H9 (cell line): ENCODE measurements around the gene MBD3L3. TPM values are rescaled to one million over a fixed set of nuclear protein-coding genes. Genes with fewer than 3 reads are reported as not detected.

Experiments
- DNase-seq: peaks from one replicate; pipeline ENCODE4 v3.0.0-alpha.2; 2017
- H2AFZ ChIP-seq: one replicate; pipeline ENCODE4 v1.6.1; 2013; ENCODE audit warnings: mild to moderate bottlenecking, low read length, control low read depth, moderate library complexity
- H2AK5ac ChIP-seq: 2 replicates; pipeline ENCODE4 v1.6.1; 2013; ENCODE audit warnings: low read length, control low read depth, mixed read lengths; ENCODE audit not compliant: insufficient read length
- H2BK120ac ChIP-seq: one replicate; pipeline ENCODE4 v1.6.1; 2013; ENCODE audit warnings: low read depth, mild to moderate bottlenecking, low read length, control low read depth, inconsistent platforms; ENCODE audit not compliant: poor library complexity, severe bottlenecking
- H2BK12ac ChIP-seq: 2 replicates; pipeline ENCODE4 v1.6.1; 2013; ENCODE audit warnings: low read length, control low read depth, mixed read lengths, low read depth; ENCODE audit not compliant: insufficient read length
- H2BK15ac ChIP-seq: 2 replicates; pipeline ENCODE4 v1.6.1; 2013; ENCODE audit warnings: low read depth, low read length, control low read depth
- H2BK20ac ChIP-seq: one replicate; pipeline ENCODE4 v1.6.1; 2013; ENCODE audit warnings: low read depth, mild to moderate bottlenecking, low read length, control low read depth, inconsistent platforms; ENCODE audit not compliant: poor library complexity, severe bottlenecking
- H2BK5ac ChIP-seq: 2 replicates; pipeline ENCODE4 v1.6.1; 2013; ENCODE audit warnings: low read length, control low read depth, mixed read lengths; ENCODE audit not compliant: insufficient read length
- H3K14ac ChIP-seq: 2 replicates; pipeline ENCODE4 v1.6.1; 2013; ENCODE audit warnings: low read length, control low read depth; ENCODE audit not compliant: insufficient read depth
- H3K18ac ChIP-seq: 2 replicates; pipeline ENCODE4 v1.6.1; 2013; ENCODE audit warnings: low read depth, mild to moderate bottlenecking, mixed read lengths, low read length, control low read depth; ENCODE audit not compliant: insufficient read length
- H3K23ac ChIP-seq: 2 replicates; pipeline ENCODE4 v1.6.1; 2013; ENCODE audit warnings: low read length, control low read depth, mixed read lengths, low read depth; ENCODE audit not compliant: insufficient read length
- H3K23me2 ChIP-seq: 2 replicates; pipeline ENCODE4 v1.6.1; 2013; ENCODE audit warnings: low read depth, mild to moderate bottlenecking, mixed read lengths, low read length, control low read depth; ENCODE audit not compliant: insufficient read length, poor library complexity, severe bottlenecking
- H3K27ac ChIP-seq: 2 replicates; pipeline ENCODE4 v1.5.1; 2013; ENCODE audit warnings: low read length, control low read depth, mixed read lengths, low read depth; ENCODE audit not compliant: insufficient read length
- H3K27me3 ChIP-seq: 2 replicates; pipeline ENCODE4 v1.6.1; 2013; ENCODE audit warnings: low read length, control low read depth, inconsistent platforms; ENCODE audit not compliant: insufficient read depth
- H3K4ac ChIP-seq: 2 replicates; pipeline ENCODE4 v1.6.1; 2013; ENCODE audit warnings: low read depth, mild to moderate bottlenecking, control low read depth, inconsistent platforms, low read length, moderate library complexity
- H3K4me1 ChIP-seq: 2 replicates; pipeline ENCODE4 v1.6.1; 2013; ENCODE audit warnings: low read length, control low read depth, inconsistent platforms; ENCODE audit not compliant: insufficient read depth
- H3K4me2 ChIP-seq: 2 replicates; pipeline ENCODE4 v1.6.1; 2013; ENCODE audit warnings: low read length, control low read depth, mixed read lengths; ENCODE audit not compliant: insufficient read length, insufficient read depth
- H3K56ac ChIP-seq: 2 replicates; pipeline ENCODE4 v1.6.1; 2013; ENCODE audit warnings: low read depth, mild to moderate bottlenecking, mixed read lengths, low read length, control low read depth; ENCODE audit not compliant: insufficient read length
- H3K79me1 ChIP-seq: 2 replicates; pipeline ENCODE4 v1.6.1; 2013; ENCODE audit warnings: low read depth, mild to moderate bottlenecking, moderate library complexity, low read length, control low read depth, inconsistent platforms; ENCODE audit not compliant: insufficient read depth, poor library complexity, severe bottlenecking
- H3K79me2 ChIP-seq: 2 replicates; pipeline ENCODE4 v1.6.1; 2013; ENCODE audit warnings: low read length, control low read depth, inconsistent platforms; ENCODE audit not compliant: insufficient read depth
- H3K9ac ChIP-seq: 2 replicates; pipeline ENCODE4 v1.6.1; 2013; ENCODE audit warnings: low read length, control low read depth, mixed read lengths; ENCODE audit not compliant: insufficient read length; ENCODE audit errors: extremely low read depth
- H3K9me3 ChIP-seq: one replicate; pipeline ENCODE4 v1.6.1; 2013; ENCODE audit warnings: low read depth, low read length, inconsistent platforms; ENCODE audit not compliant: control insufficient read depth
- H3T11ph ChIP-seq: one replicate; pipeline ENCODE4 v1.6.1; 2013; ENCODE audit warnings: mild to moderate bottlenecking, low read length, control low read depth, inconsistent platforms
- H4K20me1 ChIP-seq: one replicate; pipeline ENCODE4 v1.6.1; 2013; ENCODE audit not compliant: control insufficient read depth, insufficient read length, insufficient read depth
- H4K5ac ChIP-seq: 2 replicates; pipeline ENCODE4 v1.6.1; 2013; ENCODE audit warnings: low read depth, mild to moderate bottlenecking, mixed read lengths, low read length, control low read depth; ENCODE audit not compliant: insufficient read length
- H4K8ac ChIP-seq: replicated peaks from 2 replicates; pipeline ENCODE4 v1.6.1; 2013; ENCODE audit warnings: low read length, control low read depth, mixed read lengths, low read depth; ENCODE audit not compliant: insufficient read length
- H4K91ac ChIP-seq: 2 replicates; pipeline ENCODE4 v1.6.1; 2013; ENCODE audit warnings: low read depth, mild to moderate bottlenecking, moderate library complexity, mixed read lengths, low read length, control low read depth; ENCODE audit not compliant: insufficient read length
- H3K27ac Mint-ChIP-seq, 3 experiments: 2 replicates in 2 of 3; 3 replicates in 1 of 3; pipeline ENCODE4 v1.8.0; 2020 to 2021; ENCODE audit warnings: mixed read lengths in 3 of 3, mild to moderate bottlenecking in 1 of 3, moderate library complexity in 1 of 3
- H3K27me3 Mint-ChIP-seq: 2 replicates; pipeline ENCODE4 v1.8.0; 2021; ENCODE audit warnings: low read depth, mild to moderate bottlenecking, moderate library complexity, mixed read lengths
- H3K36me3 Mint-ChIP-seq, 3 experiments: 2 replicates in 2 of 3; 3 replicates in 1 of 3; pipeline ENCODE4 v1.8.0; 2020 to 2021; ENCODE audit warnings: low read depth in 3 of 3, mixed read lengths in 3 of 3; ENCODE audit not compliant: insufficient read depth in 1 of 3
- H3K4me1 Mint-ChIP-seq, 2 experiments: 2 replicates each; pipeline ENCODE4 v1.8.0; 2020; ENCODE audit warnings: mixed read lengths in 2 of 2
- H3K4me3 Mint-ChIP-seq, 2 experiments: 2 replicates in 1 of 2; 3 replicates in 1 of 2; pipeline ENCODE4 v1.8.0; 2020 to 2021; ENCODE audit warnings: mild to moderate bottlenecking in 2 of 2, mixed read lengths in 2 of 2, moderate library complexity in 1 of 2
- H3K9me3 Mint-ChIP-seq, 2 experiments: 2 replicates in 1 of 2; 3 replicates in 1 of 2; pipeline ENCODE4 v1.8.0; 2020; ENCODE audit warnings: mild to moderate bottlenecking in 2 of 2, mixed read lengths in 2 of 2, moderate library complexity in 1 of 2
- CTCF ChIP-seq: fragments of 200-600 bp; sonication (generic); conservative IDR thresholded peaks from 3 replicates; pipeline ENCODE4 v1.8.0; 2021; ENCODE audit warnings: antibody characterized with exemption, mild to moderate bottlenecking
- WGBS: extraction: QIAGEN DNeasy Blood & Tissue Kit; methylation state at CpG from one replicate; pipeline ENCODE4 v1.1.7; 2013; ENCODE audit warnings: missing lambda C conversion rate, low lambda C conversion rate, mixed read lengths; ENCODE audit not compliant: insufficient read length; ENCODE audit errors: extremely low coverage; 5-methylcytosine and 5-hydroxymethylcytosine counted together
- total RNA-seq: library from RNA; stranded (reverse); gene quantifications from 2 replicates; pipeline ENCODE4 v1.2.1, GENCODE V29; 2021

Gene MBD3L3
- total RNA-seq, 1 experiment from 2014 or later, result not detected

GRCh38 chr19:7063764-7064418, 5.4 kb upstream of the MBD3L3 start:
- no peak for DNase-seq
- H2BK120ac ChIP-seq, result no peak overlapping the region
- no peak overlapping the region for H3K4me2 ChIP-seq
- no peaks in the 10 kb centered on the region for H4K20me1 ChIP-seq
- no peaks in the 10 kb centered on the region for H3K9me3 ChIP-seq
- H3K4me1 Mint-ChIP-seq, result peaks cover 0 to 1% of the 10 kb centered on the region in 2 experiments; a peak in 2 of 4 replicates
- H4K8ac ChIP-seq, result no peak overlapping the region
- no peaks in the 10 kb centered on the region for H3K23me2 ChIP-seq
- H3K9me3 Mint-ChIP-seq, result peaks cover 30 to 48% of the 10 kb centered on the region in 2 experiments
- no peak overlapping the region for H2BK5ac ChIP-seq
- H3K9ac ChIP-seq, result no peak overlapping the region
- H4K5ac ChIP-seq, result no peak overlapping the region
- no peak overlapping the region for H2BK15ac ChIP-seq
- no peak overlapping the region for H3K14ac ChIP-seq
- no peak overlapping the region for H3K4ac ChIP-seq
- no peaks in the 10 kb centered on the region for H3K79me2 ChIP-seq
- H3K27me3 Mint-ChIP-seq, result no peaks in the 10 kb centered on the region
- no peak overlapping the region for H3K4me3 Mint-ChIP-seq
- no peak overlapping the region for H3K23ac ChIP-seq
- H3K18ac ChIP-seq, result no peak overlapping the region
- no peak overlapping the region for H2BK12ac ChIP-seq
- H3K27me3 ChIP-seq, result no peaks in the 10 kb centered on the region
- H2AFZ ChIP-seq, result no peak overlapping the region
- H2AK5ac ChIP-seq, result no peak overlapping the region
- no peak overlapping the region for H3K27ac Mint-ChIP-seq
- WGBS, result no CpG with 5 or more reads among the region's 9 CpGs
- no peak overlapping the region for H4K91ac ChIP-seq
- no peak overlapping the region for H3K27ac ChIP-seq
- H3T11ph ChIP-seq, result no peak overlapping the region
- H2BK20ac ChIP-seq, result no peak overlapping the region
- no peaks in the 10 kb centered on the region for H3K4me1 ChIP-seq
- H3K36me3 Mint-ChIP-seq, result peaks cover 0 to 6% (median 3%) of the 10 kb centered on the region in 3 experiments; a peak in 6 of 7 replicates
- no peaks in the 10 kb centered on the region for H3K79me1 ChIP-seq
- H3K56ac ChIP-seq, result no peak overlapping the region
- no peak for TF ChIP-seq CTCF
